CD14-positive monocyte (primary cell): ENCODE measurements around the gene PDE7B. TPM values are rescaled to one million over a fixed set of nuclear protein-coding genes. Genes with fewer than 3 reads are reported as not detected.

Experiments used
- DNase-seq, 3 donors: peaks; one replicate each; pipeline ENCODE4 v3.0.0-alpha.2; 2011 to 2022
- H2AFZ ChIP-seq: 2 replicates; pipeline ENCODE4 v1.6.0; 2012; ENCODE audit warnings: mild to moderate bottlenecking, low read depth, low read length, inconsistent platforms; ENCODE audit not compliant: insufficient read depth, poor library complexity, severe bottlenecking
- H3K27ac ChIP-seq, 2 donors: 1 replicate in 1 of 2; 2 replicates in 1 of 2; pipeline ENCODE4 v1.5.1; 2012 to 2013; ENCODE audit warnings: low read length in 2 of 2, control low read depth in 1 of 2, inconsistent platforms in 1 of 2, low read depth in 1 of 2, mild to moderate bottlenecking in 1 of 2
- H3K27me3 ChIP-seq, 2 donors: one replicate each; pipeline versions ENCODE4 v1.6.0 to v1.6.1; 2011 to 2013; ENCODE audit warnings: low read length in 2 of 2; ENCODE audit not compliant: control insufficient read depth in 2 of 2, insufficient read depth in 2 of 2
- H3K36me3 ChIP-seq, 2 donors: replicated peaks in 1 of 2; 1 replicate in 1 of 2; 2 replicates in 1 of 2; pipeline versions ENCODE4 v1.5.1 to v1.6.1; 2012 to 2013; ENCODE audit warnings: low read length in 2 of 2, control low read depth in 1 of 2, inconsistent platforms in 1 of 2, mild to moderate bottlenecking in 1 of 2; ENCODE audit not compliant: insufficient read depth in 2 of 2, control insufficient read depth in 1 of 2
- H3K4me1 ChIP-seq, 2 donors: 1 replicate in 1 of 2; 2 replicates in 1 of 2; pipeline versions ENCODE4 v1.5.1 to v1.6.1; 2012 to 2013; ENCODE audit warnings: low read length in 2 of 2, control low read depth in 1 of 2, inconsistent platforms in 1 of 2, mild to moderate bottlenecking in 1 of 2, moderate library complexity in 1 of 2; ENCODE audit not compliant: insufficient read depth in 2 of 2, control insufficient read depth in 1 of 2
- H3K4me2 ChIP-seq: replicated peaks from 2 replicates; pipeline ENCODE3; 2012; ENCODE audit warnings: low read length, moderate library complexity, mild to moderate bottlenecking; ENCODE audit not compliant: poor library complexity, severe bottlenecking; ENCODE audit errors: extremely low read depth
- H3K4me3 ChIP-seq, 3 experiments: fragments of 200-600 bp in 1 of 3; sonication (generic) in 1 of 3; replicated peaks in 1 of 3; 1 replicate in 2 of 3; 2 replicates in 1 of 3; pipeline ENCODE4 v1.5.1; 2011 to 2013; ENCODE audit warnings: low read length in 3 of 3, mild to moderate bottlenecking in 3 of 3, control low read depth in 2 of 3, low read depth in 2 of 3, inconsistent platforms in 1 of 3, moderate library complexity in 1 of 3
- H3K79me2 ChIP-seq: 2 replicates; pipeline ENCODE4 v1.6.0; 2012; ENCODE audit warnings: mild to moderate bottlenecking, control low read depth, inconsistent platforms, low read length, moderate library complexity; ENCODE audit not compliant: insufficient read depth
- H3K9ac ChIP-seq: 2 replicates; pipeline ENCODE4 v1.6.0; 2017; ENCODE audit warnings: low read length, mild to moderate bottlenecking; ENCODE audit not compliant: insufficient read depth, poor library complexity, severe bottlenecking
- H3K9me3 ChIP-seq, 2 donors: replicated peaks in 1 of 2; 1 replicate in 1 of 2; 2 replicates in 1 of 2; pipeline versions ENCODE4 v1.5.1 to v1.6.1; 2012 to 2013; ENCODE audit warnings: low read length in 2 of 2, control low read depth in 1 of 2; ENCODE audit not compliant: control insufficient read depth in 1 of 2, insufficient read depth in 1 of 2
- H4K20me1 ChIP-seq: 2 replicates; pipeline ENCODE4 v1.6.0; 2012; ENCODE audit warnings: mild to moderate bottlenecking, low read length, control low read depth, moderate library complexity; ENCODE audit not compliant: insufficient read depth
- H3K27ac Mint-ChIP-seq, 7 donors: one replicate each; pipeline ENCODE4 v1.8.0; 2020; ENCODE audit warnings: mild to moderate bottlenecking in 7 of 7, mixed read lengths in 7 of 7, moderate library complexity in 6 of 7, inconsistent platforms in 2 of 7
- H3K27me3 Mint-ChIP-seq, 3 donors: one replicate each; pipeline ENCODE4 v1.8.0; 2021 to 2022; ENCODE audit warnings: low read depth in 3 of 3, mild to moderate bottlenecking in 3 of 3, mixed read lengths in 3 of 3, moderate library complexity in 3 of 3, inconsistent platforms in 1 of 3
- H3K36me3 Mint-ChIP-seq, 2 donors: one replicate each; pipeline ENCODE4 v1.8.0; 2020; ENCODE audit warnings: mixed read lengths in 2 of 2, inconsistent platforms in 1 of 2, mild to moderate bottlenecking in 1 of 2
- H3K4me1 Mint-ChIP-seq: one replicate; pipeline ENCODE4 v1.8.0; 2020; ENCODE audit warnings: mild to moderate bottlenecking, mixed read lengths
- H3K4me3 Mint-ChIP-seq, 2 donors: one replicate each; pipeline ENCODE4 v1.8.0; 2020; ENCODE audit warnings: mild to moderate bottlenecking in 2 of 2, mixed read lengths in 2 of 2, moderate library complexity in 1 of 2
- H3K9me3 Mint-ChIP-seq, 7 donors: one replicate each; pipeline ENCODE4 v1.8.0; 2020 to 2022; ENCODE audit warnings: mixed read lengths in 7 of 7, mild to moderate bottlenecking in 6 of 7, moderate library complexity in 6 of 7, inconsistent platforms in 2 of 7
- CTCF ChIP-seq: fragments of 200-600 bp; IDR thresholded peaks from one replicate; pipeline ENCODE4 v1.8.0; 2022; ENCODE audit warnings: antibody characterized with exemption, mild to moderate bottlenecking
- WGBS: methylation state at CpG from one replicate; pipeline ENCODE4 v1.1.5; 2013; ENCODE audit warnings: missing lambda C conversion rate; ENCODE audit not compliant: insufficient coverage; 5-methylcytosine and 5-hydroxymethylcytosine counted together
- intact Hi-C, 2 donors: fragments of 100-400 bp; cut with micrococcal nuclease; formaldehyde crosslinking; loops; one replicate each; pipeline versions ENCODE4 v1.15.0 to v1.15.1; 2023
- polyA plus RNA-seq, 3 donors: library from polyadenylated mRNA; depleted of rRNA in 1 of 3; unstranded in 2 of 3; stranded (reverse) in 1 of 3; fragments of 300-500 nt in 2 of 3; fragments of >200 nt in 1 of 3; fragmentation: Illumina TruSeq in 2 of 3; gene quantifications; 1 replicate in 2 of 3; 2 replicates in 1 of 3; pipeline ENCODE4 v1.2.3, GENCODE V29; 2012 to 2021

PDE7B gene
- polyA plus RNA-seq, 3 donors = 0.37 to 1.1 (median 0.89) TPM

DNA sequence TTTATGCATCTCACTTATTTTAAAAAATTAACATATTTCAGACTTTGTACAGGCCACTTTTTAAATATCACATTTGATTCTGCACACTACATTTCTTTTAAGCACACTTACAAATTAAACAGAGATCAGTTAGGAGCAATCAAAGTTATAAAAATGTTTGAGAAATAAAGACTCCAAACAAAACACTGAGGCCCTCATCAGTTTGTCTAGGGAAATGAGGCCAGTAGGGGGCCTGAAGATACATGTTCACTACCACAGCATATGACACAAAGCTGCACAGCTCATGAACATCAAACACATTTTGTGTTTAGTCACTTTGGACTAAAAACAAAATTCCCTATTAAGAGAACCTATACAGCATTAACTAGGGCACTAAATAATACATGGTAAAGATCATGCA, 180.5 kb downstream of the PDE7B start:
- H3K27me3 ChIP-seq = no peaks in the 10 kb centered on the region
- no peaks in the 10 kb centered on the region for H3K9me3 Mint-ChIP-seq
- no peaks in the 10 kb centered on the region for H3K36me3 Mint-ChIP-seq
- no peaks in the 10 kb centered on the region for H3K36me3 ChIP-seq
- H3K9me3 ChIP-seq = no peaks in the 10 kb centered on the region
- no peaks in the 10 kb centered on the region for H3K27me3 Mint-ChIP-seq
- H3K9ac ChIP-seq = no peak overlapping the region
- no peaks in the 10 kb centered on the region for H4K20me1 ChIP-seq
- H3K4me3 ChIP-seq = no peak overlapping the region
- H3K4me1 ChIP-seq = peaks cover 13 to 21% of the 10 kb centered on the region in 2 donors
- peaks cover 25% of the 10 kb centered on the region for H3K4me1 Mint-ChIP-seq
- H3K79me2 ChIP-seq = no peaks in the 10 kb centered on the region
- H3K27ac ChIP-seq = no peak overlapping the region
- DNase-seq = no peak
- no peak overlapping the region for H3K4me3 Mint-ChIP-seq
- H2AFZ ChIP-seq = no peak overlapping the region
- H3K27ac Mint-ChIP-seq = no peak overlapping the region
- no peak overlapping the region for H3K4me2 ChIP-seq
- TF ChIP-seq CTCF = peak; percentile 23
- intact Hi-C loops = no loop called here

- Histone ChIP-seq H3K4me3 (no peak overlapping the region), H3K4me2 (no peak overlapping the region), H4K20me1 (no peaks in the 10 kb centered on the region), H3K9me3 (no peaks in the 10 kb centered on the region), H3K36me3 (no peaks in the 10 kb centered on the region), H3K27ac (no peak overlapping the region), H3K27me3 (no peaks in the 10 kb centered on the region), H3K79me2 (no peaks in the 10 kb centered on the region), H3K9ac (no peak overlapping the region), H3K4me1 (peaks cover 27 to 34% of the 10 kb centered on the region in 2 donors), H2AFZ (no peak overlapping the region)
- intact Hi-C loops = no loop called here
- no peak for DNase-seq
- Mint-ChIP-seq H3K4me3 (no peak overlapping the region), H3K9me3 (no peaks in the 10 kb centered on the region), H3K27me3 (peaks cover 0 to 2% (median 1%) of the 10 kb centered on the region in 3 donors), H3K4me1 (peaks cover 40% of the 10 kb centered on the region), H3K36me3 (no peaks in the 10 kb centered on the region), H3K27ac (no peak overlapping the region)
- TF ChIP-seq CTCF = no peak
- WGBS = no CpG with 5 or more reads among the region's 4 CpGs
Observed at GRCh38 chr6:136033416-136033815, 181.9 kb downstream of the PDE7B start.
